ENCODE results near the gene IL1A.
A peak's percentile ranks its signal among the peaks of the same experiment; 100 is the strongest.
"Not testable (repeated sequence)": the region's sequence is repeated elsewhere in the genome, so short reads cannot be mapped to it uniquely, and the experiment has no call there.

The IL1A gene, protein sequence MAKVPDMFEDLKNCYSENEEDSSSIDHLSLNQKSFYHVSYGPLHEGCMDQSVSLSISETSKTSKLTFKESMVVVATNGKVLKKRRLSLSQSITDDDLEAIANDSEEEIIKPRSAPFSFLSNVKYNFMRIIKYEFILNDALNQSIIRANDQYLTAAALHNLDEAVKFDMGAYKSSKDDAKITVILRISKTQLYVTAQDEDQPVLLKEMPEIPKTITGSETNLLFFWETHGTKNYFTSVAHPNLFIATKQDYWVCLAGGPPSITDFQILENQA

DNA sequence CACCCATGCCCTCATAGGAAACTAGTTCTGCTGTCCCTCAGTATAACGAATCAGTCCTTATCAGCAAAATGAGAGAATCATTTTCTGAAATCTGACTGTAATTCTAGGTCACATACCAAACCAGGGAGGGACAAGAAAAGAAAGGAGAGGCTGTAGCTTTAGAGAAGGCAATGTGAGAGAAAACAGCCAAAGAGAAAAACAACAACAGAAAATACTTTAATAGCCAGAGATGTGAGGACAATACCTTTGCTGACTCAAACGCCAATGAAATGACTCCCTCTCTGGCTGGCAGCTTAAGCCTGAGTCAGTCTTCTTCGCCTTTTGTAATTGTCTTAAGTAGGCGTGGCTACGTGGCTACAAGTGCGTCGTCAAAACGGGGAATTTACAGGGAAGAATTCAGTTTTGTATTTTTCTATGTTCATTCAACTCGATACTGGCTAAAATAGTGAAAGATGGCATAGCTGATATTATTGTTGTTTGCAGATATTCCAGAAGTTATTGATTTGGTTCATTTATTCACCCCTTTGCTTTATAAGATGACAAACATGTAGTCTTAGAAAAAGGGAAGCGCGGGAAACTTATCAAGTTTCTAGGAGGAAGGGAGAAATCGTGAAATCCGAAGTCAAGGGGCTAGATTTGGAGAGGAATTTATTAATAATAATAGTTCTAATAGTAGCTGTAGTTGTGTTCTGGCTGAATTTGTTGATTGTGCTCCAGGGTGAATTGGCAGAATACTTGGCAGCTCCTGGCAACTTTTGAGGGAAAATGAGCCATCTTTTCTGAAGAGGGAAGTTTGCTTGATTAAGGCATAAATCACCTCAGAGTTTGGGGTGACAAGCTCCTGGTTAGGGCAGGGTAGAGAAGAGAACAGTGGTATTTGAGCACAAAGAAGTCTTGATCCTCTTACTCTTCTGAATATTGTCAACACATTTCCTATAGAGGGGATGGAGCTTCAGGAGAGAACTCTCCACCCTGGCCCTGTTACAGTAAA is at the start of gene IL1A:
Gene IL1A, minus strand, starts transcription at position 295 of the 991 bp plus-strand sequence. CDS start 723 bp downstream, outside the sequence.
- DNase-seq: no peak

- no peak for DNase-seq
These were observed 49.7 kb upstream of the IL1A start for GRCh38 chr2:112833976-112834375.

GRCh38 chr2:112833639-112833931 is 49.3 kb upstream of the IL1A start:
- DNase-seq: not testable (repeated sequence)

GRCh38 chr2:112832841-112833638 is 48.7 kb upstream of the IL1A start:
- DNase-seq: no peak

- peak; percentile 94 for DNase-seq
These were observed 47.9 kb upstream of the IL1A start for GRCh38 chr2:112831946-112832840.

GRCh38 chr2:112831513-112831845 is 47.2 kb upstream of the IL1A start:
- DNase-seq: peak; percentile 67

DNA sequence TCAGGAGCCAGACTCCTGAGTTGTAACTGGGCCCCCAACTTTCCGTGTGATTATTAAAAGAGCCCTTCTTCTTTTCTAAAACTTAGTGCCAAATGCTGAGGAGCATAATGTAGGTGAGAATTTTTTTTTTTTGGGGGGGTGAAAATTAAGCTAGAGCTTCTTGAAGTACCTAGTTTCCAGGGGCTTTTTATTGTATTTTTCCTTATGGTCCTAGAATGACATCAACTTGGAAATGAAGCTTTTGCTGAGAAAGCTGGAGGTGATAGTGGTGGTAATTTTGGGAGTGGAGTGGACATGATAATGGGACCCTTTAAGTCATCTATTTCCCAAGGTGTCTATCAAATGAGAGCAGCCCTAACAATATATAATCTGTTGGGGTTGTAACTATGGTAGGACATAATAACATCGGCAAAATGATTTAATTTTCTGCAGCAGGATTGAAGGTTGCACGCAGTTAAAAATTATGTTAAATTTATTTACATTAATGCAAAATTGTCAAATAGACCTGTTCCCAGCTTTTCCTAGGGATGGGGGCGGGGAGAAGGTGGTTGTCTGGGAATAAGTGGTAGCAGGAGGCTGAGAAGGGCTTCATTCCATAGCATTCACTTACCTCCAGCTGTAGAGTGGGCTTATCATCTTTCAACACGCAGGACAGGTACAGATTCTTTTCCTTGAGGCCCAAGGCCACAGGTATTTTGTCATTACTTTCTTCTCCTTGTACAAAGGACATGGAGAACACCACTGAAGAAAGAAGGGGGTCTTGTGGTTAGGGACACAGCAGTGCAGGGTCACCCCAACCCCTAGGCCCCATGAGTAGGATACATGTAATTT is 46.6 kb upstream of the IL1A start:
- no peak for DNase-seq

GRCh38 chr2:112829961-112830681 is 45.8 kb upstream of the IL1A start:
- DNase-seq: peak; percentile 31

GRCh38 chr2:112829101-112829960 is 45.0 kb upstream of the IL1A start:
- peak; percentile 89 for DNase-seq

- no peak for DNase-seq
These were observed 44.0 kb upstream of the IL1A start for GRCh38 chr2:112828251-112828691.

- DNase-seq: no peak
These were observed 43.4 kb upstream of the IL1A start for GRCh38 chr2:112827604-112828185.

GRCh38 chr2:112827009-112827408 is 42.7 kb upstream of the IL1A start:
- DNase-seq: no peak

GRCh38 chr2:112825706-112826105 is 41.4 kb upstream of the IL1A start:
- peak; percentile 40 for DNase-seq

GRCh38 chr2:112824694-112825085 is 40.4 kb upstream of the IL1A start:
- no peak for DNase-seq

- peak; percentile 50 for DNase-seq
These were observed 37.4 kb upstream of the IL1A start for GRCh38 chr2:112821682-112822081.

DNA sequence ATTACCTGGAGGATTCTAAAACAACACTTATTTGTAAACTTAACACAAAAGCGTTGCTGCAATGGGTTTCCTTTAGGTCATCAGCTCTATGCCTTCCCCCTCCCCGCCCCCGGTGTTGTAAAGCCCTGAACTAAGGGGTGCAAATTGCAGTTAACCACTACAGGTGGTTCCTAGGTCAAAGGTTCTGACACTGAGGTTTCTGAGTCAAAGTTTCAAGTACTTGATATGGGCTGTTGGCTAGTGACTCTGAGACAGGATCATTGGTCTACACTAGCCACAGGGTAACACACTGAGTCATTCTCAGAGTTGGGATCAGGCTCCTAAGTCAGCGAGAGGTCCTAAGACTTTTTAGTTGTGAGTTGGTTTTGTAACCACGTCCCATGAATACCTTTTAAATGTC is 36.8 kb upstream of the IL1A start:
- DNase-seq: no peak

DNA sequence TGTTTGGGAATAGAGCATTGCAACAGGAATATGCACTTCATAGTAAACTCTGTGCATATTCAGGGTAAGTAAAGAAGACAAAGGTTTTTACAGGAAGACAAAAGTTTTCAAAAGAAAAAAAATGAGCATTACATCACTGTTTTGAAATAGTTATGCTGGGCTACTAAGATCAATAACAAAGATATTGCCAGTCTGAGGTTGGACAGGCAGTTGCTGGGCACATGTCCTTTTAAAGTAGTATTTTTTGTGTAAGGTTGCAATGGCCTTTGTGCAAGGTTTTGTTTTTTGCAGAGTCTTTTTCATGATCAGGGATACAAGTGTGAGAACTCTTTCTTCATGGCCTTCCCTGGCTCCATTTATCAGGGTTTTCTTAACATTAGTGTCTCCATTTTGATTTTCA is 36.0 kb upstream of the IL1A start:
- DNase-seq: no peak

GRCh38 chr2:112819081-112819480 is 34.8 kb upstream of the IL1A start:
- DNase-seq: no peak
